SJCRH30 (cell line): Measurements from ENCODE around the gene ZCCHC24. TPM values are rescaled to one million over a fixed set of nuclear protein-coding genes. Genes with fewer than 3 reads are reported as not detected.
A peak's percentile ranks its signal among the peaks of the same experiment; 100 is the strongest.

Source experiments
- DNase-seq, 2 experiments: peaks; one replicate each; pipeline ENCODE4 v3.0.0-alpha.2; 2015 to 2020
- H3K27ac ChIP-seq: fragments of 250-450 bp; sonication (Bioruptor Pico); 2 replicates; pipeline ENCODE4 v1.5.1; 2020; ENCODE audit warnings: mild to moderate bottlenecking, moderate library complexity
- H3K27me3 ChIP-seq: fragments of 250-450 bp; sonication (Bioruptor Pico); 2 replicates; pipeline ENCODE4 v1.5.1; 2020; ENCODE audit warnings: mild to moderate bottlenecking, moderate library complexity
- H3K36me3 ChIP-seq: fragments of 250-450 bp; sonication (Bioruptor Pico); 2 replicates; pipeline ENCODE4 v1.5.1; 2020; ENCODE audit warnings: mild to moderate bottlenecking, moderate library complexity
- H3K4me1 ChIP-seq: fragments of 250-450 bp; sonication (Bioruptor Pico); 2 replicates; pipeline ENCODE4 v1.5.1; 2020; ENCODE audit warnings: mild to moderate bottlenecking, moderate library complexity
- H3K4me3 ChIP-seq: fragments of 250-450 bp; sonication (Bioruptor Pico); 2 replicates; pipeline ENCODE4 v1.5.1; 2020; ENCODE audit warnings: mild to moderate bottlenecking, moderate library complexity
- H3K9me3 ChIP-seq: fragments of 250-450 bp; sonication (Bioruptor Pico); replicated peaks from 2 replicates; pipeline ENCODE4 v1.5.1; 2020; ENCODE audit warnings: mild to moderate bottlenecking, moderate library complexity
- total RNA-seq: library from RNA; depleted of rRNA; stranded (reverse); fragments of >200 nt; shearing (Covaris generic); gene quantifications from 2 replicates; pipeline ENCODE4 v1.2.3, GENCODE V29; 2014

Gene ZCCHC24
- total RNA-seq, 1 experiment from 2014 or later = 53.7 TPM

DNA sequence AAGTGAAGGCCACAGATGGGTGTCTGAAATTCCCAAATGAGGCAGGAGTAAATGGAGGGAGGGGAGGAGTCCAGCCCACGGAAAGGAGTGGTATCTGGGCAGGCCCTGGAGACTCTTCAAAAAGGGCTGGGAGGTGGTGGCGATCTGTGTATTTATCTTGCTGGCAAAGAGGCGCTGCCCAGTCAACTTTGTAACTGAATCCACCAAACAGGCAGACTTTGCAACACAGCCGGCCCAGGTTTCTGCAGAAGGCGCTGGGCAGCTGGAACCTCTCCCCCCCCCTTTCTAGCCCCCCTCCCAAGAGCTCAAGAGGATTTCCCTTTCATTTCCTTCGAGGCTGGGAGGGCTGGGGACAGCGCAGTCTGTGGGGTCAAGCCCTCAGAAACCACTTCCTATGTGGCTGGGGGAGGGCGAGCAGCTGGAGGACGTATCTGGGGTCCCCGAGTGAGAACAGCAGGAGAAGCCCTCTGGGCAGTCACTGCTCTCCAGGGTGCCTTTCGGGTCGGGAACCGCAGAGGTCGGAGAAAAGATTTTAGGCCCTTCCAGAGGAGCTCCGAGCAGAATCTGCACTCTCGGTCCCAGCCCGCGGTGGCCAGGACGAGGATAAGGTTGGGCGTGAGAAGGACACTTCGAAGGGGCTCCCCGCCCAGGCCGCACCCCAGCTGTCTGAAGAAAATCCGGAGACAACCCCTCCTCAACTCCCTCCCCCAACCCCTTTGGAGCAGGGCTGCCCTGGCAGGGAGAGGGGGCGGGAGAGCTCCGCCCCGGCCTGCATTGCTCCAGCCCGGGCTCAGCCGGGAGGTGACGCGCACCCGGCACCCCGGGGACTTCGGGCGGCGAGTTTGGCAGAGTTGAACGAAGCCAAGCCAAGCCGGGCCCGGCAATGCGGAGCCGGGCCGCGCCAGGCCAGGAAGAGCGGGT is 965 bp downstream of the ZCCHC24 start:
- peaks cover 18% of the 10 kb centered on the region; the same call in 1 of the 2 replicates for H3K36me3 ChIP-seq
- no peaks in the 10 kb centered on the region for H3K27me3 ChIP-seq
- no peaks in the 10 kb centered on the region for H3K9me3 ChIP-seq
- peaks cover 52% of the 10 kb centered on the region for H3K4me1 ChIP-seq
- peak; percentile 90 to 92 for DNase-seq
- H3K27ac ChIP-seq = peak overlapping the region; percentile 64
- peak overlapping the region; percentile 70 for H3K4me3 ChIP-seq

DNA sequence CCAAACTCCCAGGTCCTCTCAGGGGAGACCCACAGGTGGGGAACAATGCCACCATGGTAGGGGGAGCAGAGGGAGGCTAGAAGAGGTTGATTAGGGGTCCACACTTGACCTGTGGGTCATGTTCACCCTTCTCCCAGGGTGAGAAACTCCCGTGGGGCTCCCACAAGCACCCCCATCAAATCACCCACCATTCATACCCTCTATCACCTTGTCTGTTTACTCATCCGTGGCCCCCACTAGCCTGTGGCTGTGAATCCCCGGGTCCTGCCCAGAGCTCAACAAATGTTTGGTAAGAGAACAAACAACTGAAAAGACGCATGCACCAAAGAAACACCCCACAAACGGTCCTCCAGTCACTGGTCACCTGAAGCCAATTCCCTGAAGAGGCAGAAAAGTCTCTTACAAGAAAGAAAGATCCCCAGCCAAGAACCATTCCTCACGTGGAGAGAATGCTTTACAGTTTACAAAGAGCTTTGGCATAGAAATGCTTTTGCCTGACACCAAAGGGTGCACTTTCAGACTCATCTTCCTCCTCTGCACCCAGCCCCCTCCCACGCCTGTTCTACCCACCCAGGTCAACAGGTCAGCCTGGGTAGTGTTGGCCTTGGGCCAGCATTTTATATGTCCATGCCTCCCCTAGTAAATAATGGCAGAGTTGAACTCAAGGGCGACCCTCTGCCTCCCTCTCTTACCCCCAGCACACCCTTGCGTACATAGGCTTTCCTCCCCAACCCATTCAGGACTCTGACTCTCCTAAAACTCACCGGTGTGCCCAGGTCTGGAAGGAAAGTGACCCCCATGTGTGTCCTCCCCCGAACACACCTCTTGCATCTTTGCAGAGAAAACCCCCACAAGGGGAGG is 1.9 kb downstream of the ZCCHC24 start:
- peaks cover 44% of the 10 kb centered on the region for H3K4me1 ChIP-seq
- peaks cover 25% of the 10 kb centered on the region; the same call in 1 of the 2 replicates for H3K36me3 ChIP-seq
- H3K9me3 ChIP-seq = no peaks in the 10 kb centered on the region
- peak overlapping the region; percentile 64 for H3K27ac ChIP-seq
- H3K4me3 ChIP-seq = peak overlapping the region; percentile 70
- DNase-seq = no peak
- no peaks in the 10 kb centered on the region for H3K27me3 ChIP-seq

DNA sequence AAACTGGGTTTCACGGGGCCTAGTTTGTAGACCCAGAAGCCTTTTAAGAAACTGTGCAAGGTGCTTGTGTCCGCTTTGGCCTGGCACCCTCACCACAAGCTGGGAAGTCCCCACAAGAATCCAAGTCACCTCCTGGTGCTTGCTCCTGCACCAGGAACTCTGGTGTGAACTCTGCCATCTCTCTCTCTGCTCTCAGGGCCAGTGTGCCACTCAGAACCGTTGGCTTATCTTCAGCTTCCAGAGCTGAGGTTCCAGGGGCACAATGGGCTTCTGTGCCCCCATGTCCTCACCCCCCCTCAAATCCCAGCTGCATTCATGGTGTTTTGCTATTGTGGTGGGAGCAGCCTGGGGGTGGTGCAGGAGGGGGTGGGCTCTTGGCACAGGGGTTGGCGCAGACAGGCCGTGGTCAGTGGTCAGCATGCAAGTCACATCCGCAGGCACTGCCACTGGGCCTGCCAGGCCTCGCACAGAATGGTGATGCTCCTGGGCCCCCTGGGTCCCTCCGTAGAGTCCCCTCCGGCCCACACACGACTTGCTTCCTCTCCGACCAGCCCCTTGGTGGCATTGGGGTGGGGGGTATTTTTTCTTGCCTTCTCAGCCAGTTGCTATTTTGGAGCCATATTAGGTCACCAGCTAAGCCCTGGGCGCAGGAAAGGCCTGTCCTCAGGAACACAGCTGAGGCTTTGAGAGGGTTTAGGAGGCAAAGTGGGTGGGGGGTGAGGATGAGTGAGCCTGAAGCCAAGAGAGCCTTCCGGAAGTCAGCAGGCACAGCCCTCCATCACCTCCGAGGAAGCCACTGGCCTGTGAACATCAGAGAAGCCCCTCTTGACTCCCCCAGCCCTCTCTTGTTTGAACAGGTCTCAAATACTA is 3.0 kb downstream of the ZCCHC24 start:
- H3K4me3 ChIP-seq = peak overlapping the region; percentile 70

DNA sequence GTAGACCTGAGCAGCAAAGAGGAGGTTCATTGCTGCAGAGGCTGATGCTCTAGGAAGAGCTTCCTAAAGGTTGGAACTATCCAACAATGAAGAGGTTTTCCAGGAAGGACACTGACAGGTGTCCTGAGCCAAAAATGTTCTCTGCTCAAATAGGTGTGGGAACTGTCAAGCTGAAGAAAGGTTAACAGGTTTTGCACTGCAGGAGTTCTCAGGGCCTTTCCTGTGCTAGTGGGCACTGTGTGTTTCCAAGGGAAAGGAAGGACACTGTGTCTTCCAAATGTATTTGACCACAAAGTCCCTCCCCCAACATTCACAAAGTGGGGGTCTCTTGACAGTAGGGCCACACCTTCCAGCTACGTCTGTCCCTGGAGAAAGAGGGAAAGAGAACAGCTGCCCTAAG is 4.0 kb downstream of the ZCCHC24 start:
- no peak for DNase-seq
- Histone ChIP-seq H3K36me3 (peaks cover 35% of the 10 kb centered on the region), H3K9me3 (no peaks in the 10 kb centered on the region), H3K27me3 (no peaks in the 10 kb centered on the region), H3K27ac (no peak overlapping the region), H3K4me1 (peaks cover 34% of the 10 kb centered on the region), H3K4me3 (no peak overlapping the region)

More for the DNA sequence above, 3.0 kb downstream of the ZCCHC24 start:
- DNase-seq = peak in 1 of 2 experiments; percentile 54
- Histone ChIP-seq H3K9me3 (no peaks in the 10 kb centered on the region), H3K4me1 (peaks cover 36% of the 10 kb centered on the region), H3K27ac (no peak overlapping the region), H3K27me3 (no peaks in the 10 kb centered on the region), H3K36me3 (peaks cover 27% of the 10 kb centered on the region)

DNA sequence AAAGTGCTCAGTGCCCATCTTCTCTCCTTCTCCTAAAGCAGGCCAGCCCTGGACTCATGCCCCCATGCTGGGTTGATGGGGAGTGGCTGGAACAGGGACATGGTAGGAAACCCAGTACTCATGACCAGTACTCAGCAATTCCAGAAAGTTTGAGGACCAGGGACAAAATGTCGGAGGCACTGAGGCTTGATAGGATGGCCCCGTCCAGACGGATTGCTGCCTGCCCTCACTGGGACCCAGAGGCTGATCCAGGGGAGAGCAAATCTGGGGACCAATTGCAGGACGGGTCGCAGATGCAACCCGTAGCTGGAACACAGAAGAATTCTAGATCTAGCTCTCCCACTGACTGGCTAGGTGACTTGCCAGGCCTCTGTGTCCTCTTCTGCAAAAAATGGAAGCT is 5.1 kb downstream of the ZCCHC24 start:
- Histone ChIP-seq H3K27ac (no peak overlapping the region), H3K27me3 (no peaks in the 10 kb centered on the region), H3K9me3 (no peaks in the 10 kb centered on the region), H3K36me3 (peaks cover 38% of the 10 kb centered on the region), H3K4me1 (peaks cover 46% of the 10 kb centered on the region), H3K4me3 (no peak overlapping the region)
- no peak for DNase-seq

DNA sequence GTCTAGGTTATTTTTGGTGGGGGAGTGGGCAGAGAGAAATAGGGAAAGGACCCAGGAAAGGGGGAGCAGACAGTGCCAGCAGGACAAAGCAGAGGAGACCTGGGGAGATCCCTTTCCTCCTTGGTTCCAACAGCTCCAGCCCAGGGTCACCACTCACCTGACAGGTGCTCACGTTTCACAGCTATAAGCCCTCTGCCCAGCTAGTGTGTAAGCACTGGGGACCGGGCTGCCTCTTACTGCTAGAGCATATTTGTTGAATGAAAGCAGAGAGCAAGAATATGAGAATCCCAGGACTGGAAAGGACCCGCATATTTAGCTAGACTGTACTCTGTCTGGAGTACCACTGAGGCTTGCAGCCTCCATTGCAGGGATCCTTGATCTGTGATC is 6.7 kb downstream of the ZCCHC24 start:
- DNase-seq = no peak
- H3K4me3 ChIP-seq = no peak overlapping the region
- H3K4me1 ChIP-seq = peaks cover 52% of the 10 kb centered on the region
- peaks cover 43% of the 10 kb centered on the region for H3K36me3 ChIP-seq
- H3K9me3 ChIP-seq = no peaks in the 10 kb centered on the region
- H3K27me3 ChIP-seq = no peaks in the 10 kb centered on the region
- no peak overlapping the region for H3K27ac ChIP-seq

DNA sequence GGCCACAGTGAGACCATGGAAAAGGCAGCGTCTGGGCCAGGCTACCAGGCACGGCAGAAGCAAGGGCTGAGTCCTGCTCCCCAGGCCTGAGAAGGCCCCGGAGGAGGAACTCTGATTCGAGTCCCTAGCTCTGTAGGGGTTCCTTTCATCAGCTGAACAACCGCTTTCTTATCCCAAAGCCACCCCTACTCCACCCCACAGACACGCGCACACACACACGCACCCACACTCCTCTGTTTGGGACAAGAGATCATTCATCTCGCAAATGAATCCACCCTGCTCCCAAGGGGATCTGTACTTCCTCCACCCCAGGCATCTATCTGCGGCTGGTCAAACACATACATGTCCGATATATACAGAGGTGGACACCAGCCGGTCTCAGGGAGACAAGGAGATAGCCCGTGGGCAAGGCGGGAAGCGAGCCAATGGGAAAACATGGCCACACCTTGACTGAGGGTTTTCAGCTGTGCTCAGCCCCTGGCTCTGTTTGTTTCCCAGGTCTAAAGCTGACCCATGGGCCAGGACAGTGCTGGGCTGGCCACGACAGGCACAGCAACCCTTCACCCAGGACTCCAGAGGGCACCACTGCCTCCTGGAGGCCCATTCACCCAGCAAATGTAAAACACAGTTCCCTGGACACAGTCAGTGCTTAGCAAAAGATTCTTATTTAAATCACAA is 7.3 kb downstream of the ZCCHC24 start:
- Histone ChIP-seq H3K27ac (no peak overlapping the region), H3K4me3 (no peak overlapping the region), H3K36me3 (peaks cover 45% of the 10 kb centered on the region), H3K4me1 (peaks cover 51% of the 10 kb centered on the region), H3K9me3 (no peaks in the 10 kb centered on the region), H3K27me3 (no peaks in the 10 kb centered on the region)
- no peak for DNase-seq

DNA sequence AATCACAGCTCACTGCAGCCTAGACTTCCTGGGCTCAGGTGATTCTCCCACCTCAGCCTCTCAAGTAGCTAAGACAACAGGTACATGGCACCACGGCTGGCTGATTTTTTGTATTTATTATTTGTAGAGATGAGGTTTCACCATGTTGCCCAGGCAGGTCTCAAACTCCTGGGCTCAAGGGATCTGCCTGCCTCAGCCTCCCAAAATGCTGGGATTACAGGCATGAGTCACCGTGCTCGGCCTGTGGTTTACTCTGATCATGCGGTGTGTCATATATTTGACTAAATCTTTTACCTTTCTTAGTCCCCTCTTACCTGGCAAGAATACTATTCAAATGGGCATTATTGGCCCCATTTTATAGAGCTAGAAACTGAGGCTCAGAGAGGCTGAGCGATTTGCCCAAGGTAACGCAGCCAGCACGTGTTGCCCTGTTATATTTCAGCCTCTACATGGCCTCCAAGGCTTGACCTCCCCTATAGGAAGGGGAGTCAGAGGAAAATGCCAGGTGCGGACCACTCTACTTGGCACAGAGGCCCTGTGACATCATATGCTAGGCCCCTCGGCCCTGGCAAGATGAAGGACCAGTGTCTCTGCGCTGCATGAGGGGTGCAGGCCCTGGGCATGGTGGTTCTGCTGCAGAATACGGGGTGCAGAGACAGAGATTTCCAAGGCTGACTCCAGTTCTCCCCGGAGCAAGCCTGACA is 8.2 kb downstream of the ZCCHC24 start:
- no peaks in the 10 kb centered on the region for H3K27me3 ChIP-seq
- no peak for DNase-seq
- no peak overlapping the region for H3K27ac ChIP-seq
- peaks cover 42% of the 10 kb centered on the region for H3K4me1 ChIP-seq
- H3K4me3 ChIP-seq = no peak overlapping the region
- no peaks in the 10 kb centered on the region for H3K9me3 ChIP-seq
- peaks cover 53% of the 10 kb centered on the region for H3K36me3 ChIP-seq

DNA sequence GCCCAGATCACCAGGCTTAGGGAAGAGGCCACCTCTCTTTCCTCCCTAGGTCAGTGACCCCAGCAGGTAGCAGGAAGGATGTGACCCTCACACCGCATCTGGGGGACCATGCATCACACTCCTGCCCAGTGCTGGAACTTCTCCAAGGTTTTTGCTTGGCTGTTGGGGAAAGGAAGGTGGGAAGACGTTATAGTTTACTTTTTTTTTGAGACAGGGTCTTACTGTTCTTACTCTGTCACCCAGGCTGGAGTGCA is 8.6 kb downstream of the ZCCHC24 start:
- Histone ChIP-seq H3K4me1 (peaks cover 39% of the 10 kb centered on the region), H3K4me3 (no peak overlapping the region), H3K27me3 (no peaks in the 10 kb centered on the region), H3K36me3 (peaks cover 53% of the 10 kb centered on the region), H3K9me3 (no peaks in the 10 kb centered on the region), H3K27ac (no peak overlapping the region)
- DNase-seq = no peak

DNA sequence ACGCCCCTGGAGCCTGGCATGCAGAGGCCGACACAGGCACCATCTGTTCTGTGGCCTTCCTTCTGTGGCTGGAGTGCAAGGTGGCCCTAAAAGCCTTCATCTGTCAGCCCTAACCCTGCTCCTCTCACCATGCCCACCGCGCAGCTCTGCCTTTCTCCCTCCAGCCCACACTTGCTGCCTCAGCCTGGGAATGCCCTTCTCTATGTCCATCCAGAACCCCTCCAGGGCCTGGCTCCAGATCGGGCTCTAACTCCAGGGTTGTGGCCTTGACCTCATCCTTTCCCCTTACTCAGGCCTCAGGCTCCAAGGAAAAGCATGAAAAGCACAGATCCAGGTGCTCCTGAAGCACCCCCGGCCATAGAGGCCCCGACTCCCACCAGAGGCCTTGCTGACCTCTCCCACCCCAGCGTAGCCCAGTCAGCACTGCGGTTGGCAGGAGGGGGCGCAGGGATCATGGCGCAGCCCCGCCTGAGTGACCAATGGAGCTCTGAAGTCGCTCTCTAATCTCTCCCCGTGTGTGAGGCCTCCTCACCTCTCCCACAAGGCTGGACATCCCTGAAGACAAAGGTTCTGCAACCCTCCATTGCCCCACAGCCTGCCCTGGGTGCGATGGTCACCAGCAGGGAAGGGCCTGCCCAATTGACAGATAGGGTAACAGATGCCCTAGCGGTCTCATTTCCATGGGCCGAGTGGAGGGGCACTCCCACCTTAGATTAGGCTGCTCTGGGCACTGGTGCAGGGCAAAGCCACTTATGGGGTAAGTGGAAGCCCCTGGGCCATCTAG is 9.2 kb downstream of the ZCCHC24 start:
- no peaks in the 10 kb centered on the region for H3K27me3 ChIP-seq
- H3K4me3 ChIP-seq = no peak overlapping the region
- H3K36me3 ChIP-seq = peaks cover 55% of the 10 kb centered on the region
- peaks cover 37% of the 10 kb centered on the region for H3K4me1 ChIP-seq
- H3K9me3 ChIP-seq = no peaks in the 10 kb centered on the region
- no peak for DNase-seq
- H3K27ac ChIP-seq = no peak overlapping the region

DNA sequence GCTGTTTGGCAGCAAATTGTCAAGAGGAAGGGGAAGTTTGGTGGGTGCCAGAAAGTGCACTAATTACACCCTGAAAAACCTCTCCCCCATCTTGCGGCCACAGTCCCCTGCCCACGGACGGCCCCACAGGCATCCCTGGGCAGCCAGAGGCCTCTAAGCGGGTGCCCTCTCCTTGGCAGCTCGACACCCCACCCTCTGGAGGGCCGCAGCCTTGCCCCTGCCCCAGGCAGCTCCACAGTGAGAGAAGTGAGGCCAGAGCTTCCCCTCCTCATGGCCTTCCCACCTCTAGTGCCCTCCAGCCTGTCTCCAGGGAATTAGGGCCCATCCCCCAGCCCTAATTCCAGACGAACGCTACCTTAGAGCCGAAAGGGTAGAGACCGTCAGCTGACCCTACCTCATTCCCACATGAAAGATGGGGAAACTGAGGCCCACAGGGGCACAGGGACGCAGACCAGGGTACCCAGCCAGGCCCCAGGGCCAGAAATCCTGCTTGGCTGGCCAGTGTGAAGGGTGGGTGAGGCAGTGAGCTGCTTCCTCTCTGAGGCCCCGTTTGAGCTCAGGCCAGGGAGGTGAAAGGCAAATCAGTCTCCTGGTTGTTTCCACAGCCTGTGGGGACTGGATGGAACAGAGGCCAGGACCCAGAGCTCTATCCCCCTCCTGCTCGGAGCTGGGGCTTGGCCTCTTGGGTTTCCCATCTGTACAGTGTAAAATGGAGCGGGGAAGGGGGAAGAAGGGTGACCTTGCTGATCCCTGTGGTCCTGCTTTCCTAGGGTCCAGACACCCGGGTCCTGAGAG is 10.0 kb downstream of the ZCCHC24 start:
- Histone ChIP-seq H3K9me3 (no peaks in the 10 kb centered on the region), H3K4me1 (peaks cover 29% of the 10 kb centered on the region), H3K36me3 (peaks cover 56% of the 10 kb centered on the region), H3K27me3 (no peaks in the 10 kb centered on the region), H3K4me3 (no peak overlapping the region), H3K27ac (no peak overlapping the region)
- DNase-seq = no peak

DNA sequence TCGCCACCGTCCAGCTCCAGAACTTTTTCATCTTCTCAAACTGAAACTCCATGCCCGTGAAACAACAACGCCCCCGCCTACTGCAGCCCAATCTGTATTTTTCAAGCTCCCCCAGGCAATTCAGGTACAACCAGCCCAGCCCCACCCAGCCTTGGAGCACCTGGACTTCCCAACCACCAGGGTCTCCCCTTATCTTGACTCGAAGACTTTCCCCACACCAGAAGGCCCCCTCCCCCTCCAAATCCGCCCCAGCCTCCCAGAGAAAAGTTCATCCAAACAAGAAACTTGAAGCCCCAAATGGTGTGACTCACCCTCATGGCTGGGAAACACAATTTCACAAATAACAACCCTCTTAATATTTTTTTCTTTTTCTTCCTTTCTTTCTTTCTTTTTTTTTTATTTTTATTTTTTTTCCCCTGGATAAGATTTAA is 10.6 kb downstream of the ZCCHC24 start:
- peaks cover 61% of the 10 kb centered on the region for H3K36me3 ChIP-seq
- DNase-seq = no peak
- H3K4me1 ChIP-seq = peaks cover 31% of the 10 kb centered on the region
- H3K9me3 ChIP-seq = no peaks in the 10 kb centered on the region
- H3K27me3 ChIP-seq = no peaks in the 10 kb centered on the region
- no peak overlapping the region for H3K4me3 ChIP-seq
- no peak overlapping the region for H3K27ac ChIP-seq
